HepG2 (cell line): Measurements from ENCODE around the gene PAK1. TPM values are rescaled to one million over a fixed set of nuclear protein-coding genes. Genes with fewer than 3 reads are reported as not detected.

Experiments used
- ATAC-seq: fragments of 200-7000 bp; cut with Tn5 transposase; 3 replicates; pipeline ENCODE4 v1.9.1; 2020; ENCODE audit warnings: mild to moderate bottlenecking, moderate library complexity
- BruUV-seq: library from RNA; stranded (reverse); fragments of 400-500 nt; replicated peaks from 2 replicates; lab custom pipeline; 2021; lab: Mats Ljungman, UMichigan
- CTCF ChIA-PET: fragments of 300-600 bp; formaldehyde crosslinking; extraction: SDS; loops from one replicate; lab custom pipeline; 2021; ENCODE audit warnings: low total read pairs, inconsistent platforms, low intra/inter-chr PET ratio; lab: Yijun Ruan, JAX
- POLR2A ChIA-PET: fragments of 350-600 bp; sonication (Branson Sonifier 250); formaldehyde crosslinking; loops from one replicate; lab custom pipeline; 2020; ENCODE audit warnings: antibody characterized with exemption, inconsistent platforms; lab: Yijun Ruan, JAX
- DNase-seq: peaks from one replicate; pipeline ENCODE4 v3.0.0-alpha.2; 2015; ENCODE audit warnings: low spot score
- FAIRE-seq: peaks from 3 replicates; lab custom pipeline; 2011; peaks lifted over from hg19 to GRCh38; lab: Jason Lieb, UNC
- H2AFZ ChIP-seq: one replicate; pipeline ENCODE4 v1.6.1; 2011; ENCODE audit warnings: low read length, inconsistent platforms
- H3K27ac ChIP-seq: fragments of 300-600 bp; 3 replicates; pipeline ENCODE4 v1.8.0; 2011; ENCODE audit warnings: mixed run types, mild to moderate bottlenecking, mixed read lengths, low read length, inconsistent platforms; ENCODE audit not compliant: insufficient read depth; ENCODE audit errors: extremely low read length
- H3K27me3 ChIP-seq, 2 experiments: fragments of 200-600 bp in 1 of 2; 2 replicates in 1 of 2; 3 replicates in 1 of 2; pipeline versions ENCODE4 v1.6.0 to v1.8.0; 2011; ENCODE audit warnings: low read length in 2 of 2, mild to moderate bottlenecking in 2 of 2, moderate library complexity in 2 of 2, inconsistent platforms in 1 of 2; ENCODE audit not compliant: insufficient read depth in 2 of 2, control insufficient read depth in 1 of 2
- H3K36me3 ChIP-seq, 2 experiments: fragments of 200-600 bp in 1 of 2; replicated peaks in 1 of 2; 2 replicates in 1 of 2; 3 replicates in 1 of 2; pipeline versions ENCODE4 v1.5.1 to v1.8.0; 2011; ENCODE audit warnings: low read length in 2 of 2, inconsistent platforms in 1 of 2; ENCODE audit not compliant: insufficient read depth in 2 of 2, control insufficient read depth in 1 of 2
- H3K4me1 ChIP-seq: 2 replicates; pipeline ENCODE4 v1.5.1; 2012; ENCODE audit warnings: low read length, inconsistent platforms; ENCODE audit not compliant: insufficient read depth
- H3K4me2 ChIP-seq: 2 replicates; pipeline ENCODE4 v1.6.0; 2011; ENCODE audit warnings: low read depth, low read length, inconsistent platforms
- H3K4me3 ChIP-seq, 3 experiments: fragments of 200-600 bp in 1 of 3; sonication (generic), shearing (Covaris generic) in 1 of 3; replicated peaks in 1 of 3; 2 replicates each; pipeline ENCODE4 v1.5.1; 2011 to 2016; ENCODE audit warnings: low read length in 3 of 3, inconsistent platforms in 2 of 3, low read depth in 2 of 3, mild to moderate bottlenecking in 2 of 3, control low read depth in 1 of 3, mixed read lengths in 1 of 3; ENCODE audit not compliant: insufficient read depth in 1 of 3
- H3K79me2 ChIP-seq: one replicate; pipeline ENCODE4 v1.6.1; 2011; ENCODE audit warnings: low read length, inconsistent platforms; ENCODE audit not compliant: insufficient read depth
- H3K9ac ChIP-seq: 2 replicates; pipeline ENCODE4 v1.6.0; 2011; ENCODE audit warnings: mild to moderate bottlenecking, low read depth, low read length, inconsistent platforms; ENCODE audit not compliant: insufficient read depth
- H3K9me3 ChIP-seq: 2 replicates; pipeline ENCODE4 v1.5.1; 2012; ENCODE audit warnings: mild to moderate bottlenecking, low read length
- H4K20me1 ChIP-seq: 2 replicates; pipeline ENCODE4 v1.6.0; 2011; ENCODE audit warnings: inconsistent platforms, mild to moderate bottlenecking, low read length, moderate library complexity; ENCODE audit not compliant: insufficient read depth
- AKAP8 ChIP-seq: sonication (generic); formaldehyde crosslinking; IDR thresholded peaks from 2 replicates; pipeline ENCODE4 v1.5.1; 2020; ENCODE audit warnings: mild to moderate bottlenecking, missing genetic modification reagents
- CENPBD1 ChIP-seq: sonication (generic); formaldehyde crosslinking; IDR thresholded peaks from 2 replicates; pipeline ENCODE4 v1.8.0; 2022; ENCODE audit warnings: missing genetic modification reagents, low read depth, mild to moderate bottlenecking, borderline replicate concordance
- GTF3A ChIP-seq: sonication (generic); formaldehyde crosslinking; conservative IDR thresholded peaks from 2 replicates; pipeline ENCODE4 v1.4.0; 2020; ENCODE audit warnings: mild to moderate bottlenecking, missing genetic modification reagents
- NFKBIZ ChIP-seq: IDR thresholded peaks from 2 replicates; pipeline ENCODE4 v1.6.1; 2018; ENCODE audit warnings: missing genetic modification reagents, missing compliant biosample characterization
- NFYB ChIP-seq: sonication (generic); formaldehyde crosslinking; IDR thresholded peaks from 2 replicates; pipeline ENCODE4 v1.4.0; 2020; ENCODE audit warnings: missing genetic modification reagents
- SIX4 ChIP-seq: sonication (generic); formaldehyde crosslinking; IDR thresholded peaks from 2 replicates; pipeline ENCODE4 v1.4.0; 2020; ENCODE audit warnings: missing genetic modification reagents
- ZNF121 ChIP-seq: sonication (generic); formaldehyde crosslinking; IDR thresholded peaks from 2 replicates; pipeline ENCODE4 v1.5.0; 2020; ENCODE audit warnings: mild to moderate bottlenecking, missing genetic modification reagents
- ZNF235 ChIP-seq: sonication (generic); formaldehyde crosslinking; IDR thresholded peaks from 2 replicates; pipeline ENCODE4 v1.8.1; 2023; ENCODE audit warnings: mild to moderate bottlenecking, missing genetic modification reagents, borderline replicate concordance
- ZNF367 ChIP-seq: sonication (generic); formaldehyde crosslinking; IDR thresholded peaks from 2 replicates; pipeline ENCODE4 v1.4.0; 2020; ENCODE audit warnings: missing genetic modification reagents, borderline replicate concordance
- ZNF550 ChIP-seq: sonication (generic); formaldehyde crosslinking; IDR thresholded peaks from 2 replicates; pipeline ENCODE4 v1.4.0; 2020; ENCODE audit warnings: mild to moderate bottlenecking, missing genetic modification reagents, borderline replicate concordance
- WGBS: methylation state at CpG from one replicate; pipeline ENCODE4 v1.1.6; 2017; ENCODE audit warnings: low lambda C conversion rate; 5-methylcytosine and 5-hydroxymethylcytosine counted together
- in situ Hi-C: cut with HindIII; loops from 2 replicates; pipeline ENCODE4 v1.10.0; 2017; ENCODE audit warnings: low pct_unique_long_range_greater_than_20kb; ENCODE audit not compliant: extremely low pct_ligation_motif_present
- intact Hi-C: fragments of 100-400 bp; cut with micrococcal nuclease; formaldehyde crosslinking; loops from one replicate; pipeline ENCODE4 v1.10.0; 2022; ENCODE audit not compliant: unreplicated experiment
- polyA plus RNA-seq, 8 experiments: library from polyadenylated mRNA; depleted of rRNA in 3 of 8; stranded (reverse) in 7 of 8; unstranded in 1 of 8; fragments of >200 nt; fragmentation: Illumina TruSeq in 4 of 8; extraction: Trizol in 4 of 8; gene quantifications; 2 replicates each; pipeline versions ENCODE4 v1.2.1 to v1.2.3, GENCODE V29; 2011 to 2016; ENCODE audit warnings: low read depth in 4 of 8, missing spikeins in 1 of 8, mixed read lengths in 1 of 8; ENCODE audit not compliant: insufficient read depth in 1 of 8
- total RNA-seq, 5 experiments: library from RNA; depleted of rRNA; stranded (reverse); fragments of >200 nt; fragmentation: Illumina TruSeq; extraction: Trizol; gene quantifications; 2 replicates each; pipeline ENCODE4 v1.2.3, GENCODE V29; 2016; ENCODE audit warnings: low read depth in 1 of 5
- TF ChIP-seq, protein P1 (sequence below): sonication (generic); formaldehyde crosslinking; IDR thresholded peaks from 2 replicates; pipeline ENCODE4 v1.4.0; 2020; ENCODE audit warnings: low read depth, mild to moderate bottlenecking, missing genetic modification reagents
- TF ChIP-seq, protein P2 (sequence below): sonication (generic); formaldehyde crosslinking; IDR thresholded peaks from 2 replicates; pipeline ENCODE4 v1.4.0; 2020; ENCODE audit warnings: mild to moderate bottlenecking, missing genetic modification reagents

PAK1 gene
- total and polyA plus RNA-seq, 2 of the 13 experiments (the other 11 are each of a cell fraction or from before 2014, with no cell fraction given) = 1.5 to 4.3 TPM

DNA sequence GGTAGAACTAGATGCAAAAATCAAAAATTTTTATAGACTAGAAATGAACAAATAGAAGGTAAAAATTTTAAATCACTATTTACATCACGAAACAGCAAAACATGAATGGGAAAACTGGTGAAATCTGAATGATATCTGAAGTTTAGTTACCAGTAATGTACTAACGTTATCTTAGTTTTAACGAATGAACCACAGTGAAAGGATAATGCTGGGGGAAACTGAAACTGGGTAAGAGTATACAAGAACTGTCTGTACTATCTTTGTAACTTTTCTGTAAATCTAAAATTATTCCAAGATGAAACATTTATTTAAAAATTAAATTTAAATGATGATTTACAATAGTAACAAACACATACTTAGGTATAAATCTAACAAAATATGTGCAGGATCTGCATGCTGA is 179.9 kb downstream of the PAK1 start:
- intact Hi-C loops (no loop called here), in situ Hi-C loops (no loop called here)
- Histone ChIP-seq H3K4me3 (no peak overlapping the region), H2AFZ (no peak overlapping the region), H3K36me3 (no peaks in the 10 kb centered on the region), H3K79me2 (no peaks in the 10 kb centered on the region), H3K9ac (no peak overlapping the region), H3K4me2 (no peak overlapping the region), H3K4me1 (peaks cover 3% of the 10 kb centered on the region; the same call in 1 of the 2 replicates), H4K20me1 (no peaks in the 10 kb centered on the region), H3K27ac (no peak overlapping the region), H3K27me3 (no peaks in the 10 kb centered on the region), H3K9me3 (no peaks in the 10 kb centered on the region)
- no TSS peak for BruUV-seq
- ChIA-PET CTCF (no interaction called here), POLR2A (no interaction called here)
- TF ChIP-seq NFKBIZ = no peak
- TF ChIP-seq, protein P1, sequence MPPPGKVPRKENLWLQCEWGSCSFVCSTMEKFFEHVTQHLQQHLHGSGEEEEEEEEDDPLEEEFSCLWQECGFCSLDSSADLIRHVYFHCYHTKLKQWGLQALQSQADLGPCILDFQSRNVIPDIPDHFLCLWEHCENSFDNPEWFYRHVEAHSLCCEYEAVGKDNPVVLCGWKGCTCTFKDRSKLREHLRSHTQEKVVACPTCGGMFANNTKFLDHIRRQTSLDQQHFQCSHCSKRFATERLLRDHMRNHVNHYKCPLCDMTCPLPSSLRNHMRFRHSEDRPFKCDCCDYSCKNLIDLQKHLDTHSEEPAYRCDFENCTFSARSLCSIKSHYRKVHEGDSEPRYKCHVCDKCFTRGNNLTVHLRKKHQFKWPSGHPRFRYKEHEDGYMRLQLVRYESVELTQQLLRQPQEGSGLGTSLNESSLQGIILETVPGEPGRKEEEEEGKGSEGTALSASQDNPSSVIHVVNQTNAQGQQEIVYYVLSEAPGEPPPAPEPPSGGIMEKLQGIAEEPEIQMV (CRISPR knock-in tag) = no peak
- TF ChIP-seq, protein P2, sequence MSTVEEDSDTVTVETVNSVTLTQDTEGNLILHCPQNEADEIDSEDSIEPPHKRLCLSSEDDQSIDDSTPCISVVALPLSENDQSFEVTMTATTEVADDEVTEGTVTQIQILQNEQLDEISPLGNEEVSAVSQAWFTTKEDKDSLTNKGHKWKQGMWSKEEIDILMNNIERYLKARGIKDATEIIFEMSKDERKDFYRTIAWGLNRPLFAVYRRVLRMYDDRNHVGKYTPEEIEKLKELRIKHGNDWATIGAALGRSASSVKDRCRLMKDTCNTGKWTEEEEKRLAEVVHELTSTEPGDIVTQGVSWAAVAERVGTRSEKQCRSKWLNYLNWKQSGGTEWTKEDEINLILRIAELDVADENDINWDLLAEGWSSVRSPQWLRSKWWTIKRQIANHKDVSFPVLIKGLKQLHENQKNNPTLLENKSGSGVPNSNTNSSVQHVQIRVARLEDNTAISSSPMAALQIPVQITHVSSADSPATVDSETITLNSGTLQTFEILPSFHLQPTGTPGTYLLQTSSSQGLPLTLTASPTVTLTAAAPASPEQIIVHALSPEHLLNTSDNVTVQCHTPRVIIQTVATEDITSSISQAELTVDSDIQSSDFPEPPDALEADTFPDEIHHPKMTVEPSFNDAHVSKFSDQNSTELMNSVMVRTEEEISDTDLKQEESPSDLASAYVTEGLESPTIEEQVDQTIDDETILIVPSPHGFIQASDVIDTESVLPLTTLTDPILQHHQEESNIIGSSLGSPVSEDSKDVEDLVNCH (CRISPR knock-in tag) = no peak
- no peak for TF ChIP-seq SIX4 (CRISPR knock-in tag)
- no peak for TF ChIP-seq ZNF235 (CRISPR knock-in tag)
- TF ChIP-seq AKAP8 (CRISPR knock-in tag) = no peak
- TF ChIP-seq CENPBD1 = no peak
- no peak for TF ChIP-seq ZNF121 (CRISPR knock-in tag)
- TF ChIP-seq NFYB = no peak
- TF ChIP-seq GTF3A (CRISPR knock-in tag) = no peak
- TF ChIP-seq ZNF550 (CRISPR knock-in tag) = no peak
- no peak for TF ChIP-seq ZNF367 (CRISPR knock-in tag)
- 37% methylated on average over 3 of the region's 3 CpGs for WGBS
- ATAC-seq (no peak), FAIRE-seq (no peak), DNase-seq (no peak)
